ENCODE results near the gene TPK1. TPM values are rescaled to one million over a fixed set of nuclear protein-coding genes. Genes with fewer than 3 reads are reported as not detected.
"Not testable (repeated sequence)": the region's sequence is repeated elsewhere in the genome, so short reads cannot be mapped to it uniquely, and the experiment has no call there.

The TPK1 gene
- total RNA-seq, 1 experiment from 2014 or later = 3.1 TPM

- peaks cover 22% of the 10 kb centered on the region for H3K9me3 ChIP-seq (ENCODE audit: control insufficient read depth, low read depth, low read length)
- H3K4me2 ChIP-seq (ENCODE audit: insufficient read depth, insufficient read length, low read length) = no peak overlapping the region
- TF ChIP-seq CTCF (conservative IDR thresholded peaks at IDR 0.05) = no peak
- no peak overlapping the region for H3K4ac ChIP-seq (ENCODE audit: low read depth, low read length)
- Mint-ChIP-seq H3K4me3 (no peak overlapping the region), H3K27ac (no peak overlapping the region), H3K27me3 (ENCODE audit: low read depth) (peaks cover 6% of the 10 kb centered on the region; the same call in 1 of the 2 replicates), H3K36me3 (ENCODE audit: insufficient read depth in 1 of 3, low read depth in 3 of 3) (peaks cover 23 to 49% (median 38%) of the 10 kb centered on the region in 3 experiments), H3K9me3 (peaks cover 52% of the 10 kb centered on the region in 2 experiments), H3K4me1 (peaks cover 0 to 4% of the 10 kb centered on the region in 2 experiments; a peak in 2 of 4 replicates)
- no peak overlapping the region for H4K5ac ChIP-seq (ENCODE audit: insufficient read length, low read depth, low read length)
- no peaks in the 10 kb centered on the region for H3K79me2 ChIP-seq (ENCODE audit: insufficient read depth, low read length)
- no peak overlapping the region for H2BK120ac ChIP-seq (ENCODE audit: low read depth, low read length, poor library complexity, severe bottlenecking)
- H3T11ph ChIP-seq (ENCODE audit: low read length) = no peak overlapping the region
- no peak overlapping the region for H3K9ac ChIP-seq (ENCODE audit: extremely low read depth, insufficient read length, low read length)
- no peak overlapping the region for H2BK20ac ChIP-seq (ENCODE audit: low read depth, low read length, poor library complexity, severe bottlenecking)
- peaks cover 2% of the 10 kb centered on the region for H4K20me1 ChIP-seq (ENCODE audit: control insufficient read depth, insufficient read depth, insufficient read length)
- no peak for DNase-seq
- no peak overlapping the region for H2AK5ac ChIP-seq (ENCODE audit: insufficient read length, low read length)
- no peaks in the 10 kb centered on the region for H3K4me1 ChIP-seq (ENCODE audit: insufficient read depth, low read length)
- WGBS (ENCODE audit: extremely low coverage, insufficient read length, low lambda C conversion rate) = no CpG with 5 or more reads among the region's 2 CpGs
- no peak overlapping the region for H4K91ac ChIP-seq (ENCODE audit: insufficient read length, low read depth, low read length)
- no peak overlapping the region for H2BK15ac ChIP-seq (ENCODE audit: low read depth, low read length)
- H3K27ac ChIP-seq (ENCODE audit: insufficient read length, low read depth, low read length) = no peak overlapping the region
- no peak overlapping the region for H3K14ac ChIP-seq (ENCODE audit: insufficient read depth, low read length)
- no peak overlapping the region for H2BK5ac ChIP-seq (ENCODE audit: insufficient read length, low read length)
- no peak overlapping the region for H2AFZ ChIP-seq (ENCODE audit: low read length)
- H3K23ac ChIP-seq (ENCODE audit: insufficient read length, low read depth, low read length) = no peak overlapping the region
- H4K8ac ChIP-seq (replicated peaks; ENCODE audit: insufficient read length, low read depth, low read length) = no peak overlapping the region
- H3K18ac ChIP-seq (ENCODE audit: insufficient read length, low read depth, low read length) = no peak overlapping the region
- no peak overlapping the region for H3K56ac ChIP-seq (ENCODE audit: insufficient read length, low read depth, low read length)
- H3K23me2 ChIP-seq (ENCODE audit: insufficient read length, low read depth, low read length, poor library complexity, severe bottlenecking) = no peaks in the 10 kb centered on the region
- no peaks in the 10 kb centered on the region for H3K79me1 ChIP-seq (ENCODE audit: insufficient read depth, low read depth, low read length, poor library complexity, severe bottlenecking)
- no peaks in the 10 kb centered on the region for H3K27me3 ChIP-seq (ENCODE audit: insufficient read depth, low read length)
- no peak overlapping the region for H2BK12ac ChIP-seq (ENCODE audit: insufficient read length, low read depth, low read length)
Observed at GRCh38 chr7:144428431-144428830, 407.4 kb downstream of the TPK1 start.

GRCh38 chr7:144427539-144427938, 408.3 kb downstream of the TPK1 start:
- not testable (repeated sequence) for H3K4me3 Mint-ChIP-seq; H3K4ac ChIP-seq (ENCODE audit: low read depth, low read length); H2BK12ac ChIP-seq (ENCODE audit: insufficient read length, low read depth, low read length); H3K4me1 Mint-ChIP-seq; H3K18ac ChIP-seq (ENCODE audit: insufficient read length, low read depth, low read length); H3K27ac ChIP-seq (ENCODE audit: insufficient read length, low read depth, low read length); H2AFZ ChIP-seq (ENCODE audit: low read length); H2AK5ac ChIP-seq (ENCODE audit: insufficient read length, low read length); H3K56ac ChIP-seq (ENCODE audit: insufficient read length, low read depth, low read length); H3K27ac Mint-ChIP-seq; H3K79me1 ChIP-seq (ENCODE audit: insufficient read depth, low read depth, low read length, poor library complexity, severe bottlenecking); H3K27me3 ChIP-seq (ENCODE audit: insufficient read depth, low read length); H2BK15ac ChIP-seq (ENCODE audit: low read depth, low read length); H3K4me1 ChIP-seq (ENCODE audit: insufficient read depth, low read length); H3K14ac ChIP-seq (ENCODE audit: insufficient read depth, low read length); H3K27me3 Mint-ChIP-seq (ENCODE audit: low read depth); H2BK5ac ChIP-seq (ENCODE audit: insufficient read length, low read length); H3K4me2 ChIP-seq (ENCODE audit: insufficient read depth, insufficient read length, low read length); H4K91ac ChIP-seq (ENCODE audit: insufficient read length, low read depth, low read length); H4K5ac ChIP-seq (ENCODE audit: insufficient read length, low read depth, low read length); H2BK120ac ChIP-seq (ENCODE audit: low read depth, low read length, poor library complexity, severe bottlenecking); H3K9ac ChIP-seq (ENCODE audit: extremely low read depth, insufficient read length, low read length); H4K20me1 ChIP-seq (ENCODE audit: control insufficient read depth, insufficient read depth, insufficient read length); H3K79me2 ChIP-seq (ENCODE audit: insufficient read depth, low read length); H2BK20ac ChIP-seq (ENCODE audit: low read depth, low read length, poor library complexity, severe bottlenecking); H3K23ac ChIP-seq (ENCODE audit: insufficient read length, low read depth, low read length); H3K23me2 ChIP-seq (ENCODE audit: insufficient read length, low read depth, low read length, poor library complexity, severe bottlenecking); H4K8ac ChIP-seq (replicated peaks; ENCODE audit: insufficient read length, low read depth, low read length); H3T11ph ChIP-seq (ENCODE audit: low read length); DNase-seq
- no CpG with 5 or more reads among the region's 2 CpGs for WGBS (ENCODE audit: extremely low coverage, insufficient read length, low lambda C conversion rate)
- Mint-ChIP-seq H3K36me3 (ENCODE audit: insufficient read depth in 1 of 3, low read depth in 3 of 3) (peaks cover 23 to 53% (median 38%) of the 10 kb centered on the region in 3 experiments), H3K9me3 (peaks cover 54 to 55% of the 10 kb centered on the region in 2 experiments)
- peaks cover 22% of the 10 kb centered on the region for H3K9me3 ChIP-seq (ENCODE audit: control insufficient read depth, low read depth, low read length)

Data from H9 (cell line).